B cell (primary cell): ENCODE results near the gene BRD1.

Source experiments
- EZH2 ChIP-seq: IDR thresholded peaks from 2 replicates; pipeline ENCODE4 v1.6.1; 2012; ENCODE audit warnings: borderline replicate concordance, low read depth, mild to moderate bottlenecking, moderate library complexity, low read length; ENCODE audit not compliant: insufficient read depth, poor library complexity, severe bottlenecking
- TF ChIP-seq, protein P1 (sequence below): fragments of 200-600 bp; IDR thresholded peaks from one replicate; pipeline ENCODE4 v1.8.0; 2022; ENCODE audit warnings: antibody characterized with exemption, mild to moderate bottlenecking

DNA sequence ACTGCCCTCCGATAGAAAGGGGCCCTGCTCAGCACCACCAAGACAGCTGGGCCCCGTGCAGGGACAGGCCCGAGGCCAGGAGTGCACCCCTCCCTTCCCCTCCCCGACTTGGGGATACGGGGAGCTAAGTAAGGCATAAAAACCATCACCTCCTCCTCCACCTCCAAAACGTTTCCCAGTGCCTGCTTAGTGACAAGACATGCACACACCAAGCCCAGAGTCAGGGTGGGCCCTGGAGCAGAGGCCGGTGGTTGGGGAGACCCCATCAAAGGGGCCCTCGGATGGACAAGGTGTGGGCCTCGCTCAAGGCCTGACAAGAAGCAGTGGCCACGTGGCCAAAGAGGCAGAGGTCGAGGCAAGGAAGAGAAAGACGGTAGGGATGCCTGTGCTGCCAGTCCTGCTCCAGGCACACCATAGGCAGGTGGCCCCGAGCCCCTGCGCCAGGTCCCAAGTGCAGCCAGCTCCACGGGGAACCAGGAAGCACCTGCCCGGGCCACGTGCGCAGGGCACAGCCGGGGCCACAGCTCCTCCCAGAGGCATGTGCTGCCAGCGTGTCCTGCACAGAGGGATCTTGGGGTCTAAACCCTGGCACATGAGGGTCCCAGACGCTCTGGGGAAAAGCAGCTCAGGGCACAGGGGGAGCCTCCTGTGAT, 53.0 kb downstream of the BRD1 start:
- TF ChIP-seq, protein P1, sequence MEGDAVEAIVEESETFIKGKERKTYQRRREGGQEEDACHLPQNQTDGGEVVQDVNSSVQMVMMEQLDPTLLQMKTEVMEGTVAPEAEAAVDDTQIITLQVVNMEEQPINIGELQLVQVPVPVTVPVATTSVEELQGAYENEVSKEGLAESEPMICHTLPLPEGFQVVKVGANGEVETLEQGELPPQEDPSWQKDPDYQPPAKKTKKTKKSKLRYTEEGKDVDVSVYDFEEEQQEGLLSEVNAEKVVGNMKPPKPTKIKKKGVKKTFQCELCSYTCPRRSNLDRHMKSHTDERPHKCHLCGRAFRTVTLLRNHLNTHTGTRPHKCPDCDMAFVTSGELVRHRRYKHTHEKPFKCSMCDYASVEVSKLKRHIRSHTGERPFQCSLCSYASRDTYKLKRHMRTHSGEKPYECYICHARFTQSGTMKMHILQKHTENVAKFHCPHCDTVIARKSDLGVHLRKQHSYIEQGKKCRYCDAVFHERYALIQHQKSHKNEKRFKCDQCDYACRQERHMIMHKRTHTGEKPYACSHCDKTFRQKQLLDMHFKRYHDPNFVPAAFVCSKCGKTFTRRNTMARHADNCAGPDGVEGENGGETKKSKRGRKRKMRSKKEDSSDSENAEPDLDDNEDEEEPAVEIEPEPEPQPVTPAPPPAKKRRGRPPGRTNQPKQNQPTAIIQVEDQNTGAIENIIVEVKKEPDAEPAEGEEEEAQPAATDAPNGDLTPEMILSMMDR, result no peak
- no peak for TF ChIP-seq EZH2
